Gastroesophageal sphincter (tissue), 4 donors: Measurements from ENCODE around the gene LNX1. TPM values are rescaled to one million over a fixed set of nuclear protein-coding genes. Genes with fewer than 3 reads are reported as not detected.

Experiments
- ATAC-seq: fragments of 150-250 bp; one replicate; pipeline ENCODE4 v1.9.1; 2016; ENCODE audit warnings: mild to moderate bottlenecking, moderate library complexity
- H3K27ac ChIP-seq, 4 donors: fragments of 200-600 bp; sonication (generic) in 3 of 4; 1 replicate in 3 of 4; 2 replicates in 1 of 4; pipeline ENCODE4 v1.5.1; 2016 to 2019
- H3K27me3 ChIP-seq: fragments of 200-600 bp; sonication (generic); one replicate; pipeline ENCODE4 v1.5.1; 2019
- H3K36me3 ChIP-seq, 2 donors: fragments of 200-600 bp; sonication (generic); one replicate each; pipeline ENCODE4 v1.5.1; 2019; ENCODE audit warnings: control low read depth in 1 of 2
- H3K4me1 ChIP-seq, 3 donors: fragments of 200-600 bp; sonication (generic); 1 replicate in 2 of 3; 2 replicates in 1 of 3; pipeline ENCODE4 v1.5.1; 2016 to 2019; ENCODE audit warnings: control low read depth in 2 of 3
- H3K4me3 ChIP-seq, 2 donors: fragments of 200-600 bp; sonication (generic); one replicate each; pipeline ENCODE4 v1.5.1; 2019; ENCODE audit warnings: mild to moderate bottlenecking in 1 of 2, moderate library complexity in 1 of 2
- H3K9me3 ChIP-seq, 3 donors: fragments of 200-600 bp; sonication (generic); one replicate each; pipeline ENCODE4 v1.5.1; 2017 to 2019; ENCODE audit warnings: control low read depth in 2 of 3
- CTCF ChIP-seq, 4 experiments: fragments of 200-600 bp in 2 of 4; fragments of 450-650 bp in 2 of 4; sonication (generic) in 1 of 4; IDR thresholded peaks; one replicate each; pipeline ENCODE4 v1.5.1; 2017 to 2019; ENCODE audit warnings: antibody characterized with exemption in 4 of 4, mild to moderate bottlenecking in 2 of 4, moderate library complexity in 2 of 4
- EP300 ChIP-seq: sonication (generic); formaldehyde crosslinking; IDR thresholded peaks from one replicate; pipeline ENCODE4 v1.6.1; 2017; ENCODE audit warnings: antibody characterized with exemption, mild to moderate bottlenecking
- POLR2A ChIP-seq, 2 donors: fragments of 450-650 bp; IDR thresholded peaks; one replicate each; pipeline ENCODE4 v1.6.1; 2017; ENCODE audit warnings: antibody characterized with exemption in 2 of 2, mild to moderate bottlenecking in 2 of 2, moderate library complexity in 1 of 2
- POLR2AphosphoS5 ChIP-seq: sonication (generic); formaldehyde crosslinking; IDR thresholded peaks from one replicate; pipeline ENCODE4 v1.6.1; 2017; ENCODE audit warnings: antibody characterized with exemption
- WGBS, 2 donors: methylation state at CpG; one replicate each; pipeline ENCODE4 v1.1.5; 2018; ENCODE audit warnings: low coverage in 1 of 2; 5-methylcytosine and 5-hydroxymethylcytosine counted together
- total RNA-seq, 4 donors: library from RNA; depleted of rRNA; stranded (reverse); fragments of >200 nt; gene quantifications; one replicate each; pipeline ENCODE4 v1.1.0, GENCODE V29; 2016

LNX1 gene
- total RNA-seq, 4 donors from 2014 or later, result 2.6 to 13.6 (median 7.2) TPM

GRCh38 chr4:53510321-53510720, 81.0 kb downstream of the LNX1 start:
- Histone ChIP-seq H3K27me3 (no peaks in the 10 kb centered on the region), H3K27ac (no peak overlapping the region), H3K36me3 (no peaks in the 10 kb centered on the region), H3K9me3 (no peaks in the 10 kb centered on the region), H3K4me3 (no peak overlapping the region), H3K4me1 (no peaks in the 10 kb centered on the region)
- no peak for ATAC-seq
- no peak for TF ChIP-seq POLR2A (IDR thresholded peaks at IDR 0.05)
- no peak for TF ChIP-seq EP300
- no peak for TF ChIP-seq CTCF (IDR thresholded peaks at IDR 0.05)
- TF ChIP-seq POLR2AphosphoS5, result no peak
- WGBS, 2 donors, result 20 to 25% methylated on average over 4 of the region's 5 CpGs

- Histone ChIP-seq H3K36me3 (no peaks in the 10 kb centered on the region), H3K9me3 (no peaks in the 10 kb centered on the region), H3K27ac (no peak overlapping the region), H3K4me3 (no peak overlapping the region), H3K27me3 (no peaks in the 10 kb centered on the region), H3K4me1 (no peaks in the 10 kb centered on the region)
- no peak for TF ChIP-seq EP300
- no peak for TF ChIP-seq POLR2AphosphoS5
- TF ChIP-seq POLR2A (IDR thresholded peaks at IDR 0.05), result no peak
- no peak for TF ChIP-seq CTCF (IDR thresholded peaks at IDR 0.05)
- WGBS, 2 donors, result 100% methylated on average over 1 of the region's 1 CpG; no CpG with 5 or more reads in 1 of the 2 donors
- ATAC-seq, result no peak
Observed at GRCh38 chr4:53508446-53508845, 82.8 kb downstream of the LNX1 start.

- no peak overlapping the region for H3K4me3 ChIP-seq
- H3K27me3 ChIP-seq, result no peaks in the 10 kb centered on the region
- no peaks in the 10 kb centered on the region for H3K9me3 ChIP-seq
- H3K36me3 ChIP-seq, result no peaks in the 10 kb centered on the region
- ATAC-seq, result peak; percentile 82
- TF ChIP-seq EP300, result no peak
- TF ChIP-seq POLR2AphosphoS5, result no peak
- no peak for TF ChIP-seq POLR2A (IDR thresholded peaks at IDR 0.05)
- no peak for TF ChIP-seq CTCF (IDR thresholded peaks at IDR 0.05)
- peak overlapping the region in 2 of 4 donors; percentile 24 to 43 for H3K27ac ChIP-seq
- no peaks in the 10 kb centered on the region for H3K4me1 ChIP-seq
- 63 to 78% methylated on average over 6 to 9 of the region's 17 CpGs for WGBS, 2 donors
Observed at GRCh38 chr4:53507671-53508286, 83.5 kb downstream of the LNX1 start.

- no peaks in the 10 kb centered on the region for H3K36me3 ChIP-seq
- no peak overlapping the region for H3K4me3 ChIP-seq
- no peak for ATAC-seq
- H3K4me1 ChIP-seq, result no peaks in the 10 kb centered on the region
- 89 to 91% methylated on average over 6 to 7 of the region's 7 CpGs for WGBS, 2 donors
- no peak overlapping the region for H3K27ac ChIP-seq
- TF ChIP-seq POLR2A (IDR thresholded peaks at IDR 0.05), result no peak
- TF ChIP-seq CTCF (IDR thresholded peaks at IDR 0.05), result no peak
- TF ChIP-seq EP300, result no peak
- TF ChIP-seq POLR2AphosphoS5, result no peak
- H3K27me3 ChIP-seq, result no peaks in the 10 kb centered on the region
- no peaks in the 10 kb centered on the region for H3K9me3 ChIP-seq
Observed at GRCh38 chr4:53507058-53507457, 84.2 kb downstream of the LNX1 start.

DNA sequence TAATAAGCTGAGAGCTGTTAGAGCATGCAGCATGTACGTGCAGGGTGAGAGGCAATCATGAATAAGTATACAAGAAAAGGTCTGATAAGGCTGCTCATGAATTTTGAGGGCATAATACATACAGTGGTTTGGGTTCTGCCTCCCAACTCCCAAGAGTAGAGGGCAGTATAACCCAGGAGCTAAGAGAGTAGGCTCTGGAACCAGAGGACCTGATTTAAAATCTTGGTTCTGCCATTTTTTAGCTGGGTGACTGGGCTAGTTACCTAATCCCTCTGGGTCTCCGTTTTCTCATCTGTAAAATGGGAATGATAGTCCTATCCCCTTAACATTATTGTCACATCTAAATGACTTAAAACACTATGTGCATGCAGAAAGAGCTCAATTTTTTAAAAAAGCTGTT, 85.3 kb downstream of the LNX1 start:
- no peak overlapping the region for H3K27ac ChIP-seq
- ATAC-seq, result no peak
- H3K4me1 ChIP-seq, result no peaks in the 10 kb centered on the region
- no peak overlapping the region for H3K4me3 ChIP-seq
- 91% methylated on average over 1 to 2 of the region's 2 CpGs for WGBS, 2 donors
- H3K36me3 ChIP-seq, result no peaks in the 10 kb centered on the region
- H3K9me3 ChIP-seq, result no peaks in the 10 kb centered on the region
- no peaks in the 10 kb centered on the region for H3K27me3 ChIP-seq
- TF ChIP-seq POLR2A (IDR thresholded peaks at IDR 0.05) (no peak), EP300 (no peak), POLR2AphosphoS5 (no peak), CTCF (IDR thresholded peaks at IDR 0.05) (no peak)
